NCI-H2227 (cell line): ENCODE measurements around the gene HOOK1.

Source experiments
- DNase-seq: peaks from one replicate; lab custom pipeline; 2025; ENCODE audit not compliant: unreplicated experiment; lab: John Stamatoyannopoulos, UW

Gene HOOK1

GRCh38 chr1:59814901-59815825 lies at the start of gene HOOK1:
HOOK1 (plus strand) TSS chr1:59814949; CDS start chr1:59815118, 169 bp downstream.
- DNase-seq: no peak

DNA sequence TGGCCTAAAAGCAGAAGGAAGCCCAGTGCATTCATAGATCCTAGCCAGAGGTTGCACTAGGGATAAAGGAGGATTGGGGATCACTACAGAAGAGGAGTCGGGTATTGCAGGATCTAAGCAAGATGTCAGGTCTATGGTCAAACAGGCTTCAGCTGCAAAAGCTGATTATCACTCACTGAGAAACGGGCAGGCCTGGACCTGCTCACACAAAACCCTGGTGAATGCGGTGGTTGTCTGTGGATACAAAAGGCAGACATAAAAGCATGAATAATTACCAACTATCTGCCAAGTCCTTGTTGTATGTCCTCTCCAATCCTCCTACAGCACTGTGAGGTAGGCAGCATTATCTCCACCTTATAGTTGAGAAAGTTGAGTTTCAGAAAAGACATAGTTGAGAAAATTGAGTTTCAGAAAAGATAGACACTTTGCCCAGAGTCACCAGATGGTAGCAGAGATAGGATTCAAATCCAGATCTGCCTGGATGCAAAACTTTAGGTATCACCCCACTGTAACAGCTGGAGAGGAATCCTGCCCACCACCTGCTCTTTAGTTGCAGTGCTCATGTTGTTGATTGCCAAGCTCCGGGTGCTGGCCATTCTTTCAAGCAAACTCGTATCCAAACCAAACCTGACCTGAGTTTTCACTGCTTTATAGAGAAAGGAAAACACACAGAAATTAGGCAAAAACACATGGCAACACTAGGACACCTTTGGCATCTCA lies 49.6 kb upstream of the HOOK1 start:
- peak; percentile 31 for DNase-seq

GRCh38 chr1:59766227-59766855 lies 48.4 kb upstream of the HOOK1 start:
- no peak for DNase-seq

DNA sequence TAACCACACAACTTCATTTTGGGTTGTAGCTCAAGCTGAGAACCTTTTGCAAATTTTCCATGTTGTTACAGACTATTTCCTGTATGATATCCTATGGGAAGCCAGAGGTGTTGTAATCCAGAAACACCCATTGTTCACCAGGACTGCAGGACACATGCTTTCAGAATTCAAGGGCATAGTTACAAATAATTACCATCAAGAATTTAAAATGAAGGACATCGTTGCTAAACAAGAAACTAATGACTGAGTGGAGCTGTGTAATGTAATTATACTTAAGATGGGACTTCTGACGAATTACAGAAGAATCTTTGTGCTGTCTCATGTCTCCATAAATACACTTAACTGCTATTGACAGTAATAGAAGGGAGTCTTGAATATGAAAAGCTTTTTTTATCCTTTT lies 47.6 kb upstream of the HOOK1 start:
- no peak for DNase-seq

- DNase-seq: no peak
Measured at GRCh38 chr1:59768792-59769735, 45.7 kb upstream of the HOOK1 start.

DNA sequence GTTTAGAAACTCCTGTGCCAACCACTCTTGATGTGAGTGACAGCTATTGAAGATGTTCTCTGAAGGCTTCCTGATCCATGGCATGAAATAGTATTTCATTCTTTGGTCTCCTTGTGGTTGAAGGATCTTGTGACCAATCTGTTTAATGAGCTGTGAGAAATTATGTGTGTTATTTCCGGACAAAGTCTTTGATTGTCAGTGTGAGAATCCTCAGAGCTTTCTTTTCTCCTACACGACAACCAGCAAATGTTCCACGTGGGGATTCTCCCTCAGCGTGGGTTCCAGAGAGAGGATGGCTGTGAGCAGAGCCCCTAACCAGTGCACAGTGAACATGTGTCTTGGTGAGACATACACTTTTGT lies 45.0 kb upstream of the HOOK1 start:
- DNase-seq: no peak

DNA sequence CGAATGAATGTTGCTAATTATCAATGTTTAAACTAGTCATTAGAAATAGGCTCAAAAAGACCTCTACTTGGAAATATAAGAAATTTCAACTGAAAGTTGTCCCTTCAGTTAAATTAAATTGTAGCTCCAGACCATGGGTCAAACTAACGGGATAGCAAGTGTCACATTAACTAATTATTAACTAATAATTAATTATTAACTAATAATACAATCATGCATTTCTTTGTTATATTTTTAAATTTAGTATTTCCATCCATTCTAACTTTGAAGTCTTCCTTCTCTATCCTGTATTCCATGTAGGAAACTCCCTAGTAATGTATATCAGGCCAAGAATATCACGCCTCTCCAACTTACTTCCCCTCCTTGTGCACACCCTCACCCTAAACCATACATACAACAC lies 43.4 kb upstream of the HOOK1 start:
- no peak for DNase-seq

DNA sequence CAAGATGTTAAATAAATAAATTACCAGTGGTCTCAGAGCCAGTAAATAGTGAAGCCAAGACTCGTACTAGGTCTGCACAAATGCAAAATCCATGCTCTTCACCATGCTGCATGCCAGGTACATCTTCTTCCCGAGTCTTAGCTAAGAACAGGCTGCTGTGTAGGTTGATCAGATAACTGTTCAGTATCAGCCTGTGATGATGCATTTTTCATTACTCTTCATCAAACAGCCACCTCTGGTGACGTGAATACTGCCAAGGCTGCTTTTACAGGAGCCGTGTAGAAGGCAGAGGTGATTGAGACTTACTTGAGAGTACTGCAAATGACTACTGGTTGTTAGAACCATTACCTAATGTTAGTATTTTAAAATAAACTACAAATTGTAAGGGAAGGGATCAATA lies 39.3 kb upstream of the HOOK1 start:
- DNase-seq: no peak

GRCh38 chr1:59776960-59777852 lies 37.5 kb upstream of the HOOK1 start:
- DNase-seq: no peak

GRCh38 chr1:59779949-59780348 lies 34.8 kb upstream of the HOOK1 start:
- no peak for DNase-seq

GRCh38 chr1:59788825-59789224 lies 25.9 kb upstream of the HOOK1 start:
- DNase-seq: no peak

GRCh38 chr1:59798600-59798999 lies 16.1 kb upstream of the HOOK1 start:
- DNase-seq: no peak

DNA sequence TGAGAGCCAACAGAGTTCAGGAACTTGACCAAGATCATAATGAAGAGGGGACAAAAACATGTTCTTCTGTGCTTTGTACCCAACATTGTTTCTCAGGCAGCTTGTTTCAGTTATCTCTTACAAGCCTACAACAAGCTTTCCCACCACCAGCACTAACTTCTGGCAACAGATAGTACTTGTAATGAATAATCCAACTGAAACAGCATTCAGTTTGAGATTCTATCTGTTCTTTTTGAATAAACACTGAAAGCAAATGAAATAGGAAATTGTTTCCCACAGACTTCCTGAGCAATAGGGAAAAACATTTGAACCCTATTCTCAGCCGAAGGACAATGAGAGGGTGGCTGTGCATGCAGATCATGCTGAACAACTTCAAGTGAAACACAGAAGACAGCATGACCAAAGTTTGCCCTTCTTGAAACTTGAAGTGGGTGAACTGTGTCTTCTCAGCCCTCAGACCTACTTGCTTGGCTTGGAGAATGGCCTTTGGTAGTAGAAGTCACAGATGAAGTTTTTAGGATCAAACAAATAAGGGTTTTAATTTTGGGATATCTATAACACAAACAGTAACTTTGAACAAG lies 11.2 kb upstream of the HOOK1 start:
- DNase-seq: no peak

GRCh38 chr1:59804301-59804700 lies 10.4 kb upstream of the HOOK1 start:
- no peak for DNase-seq

DNA sequence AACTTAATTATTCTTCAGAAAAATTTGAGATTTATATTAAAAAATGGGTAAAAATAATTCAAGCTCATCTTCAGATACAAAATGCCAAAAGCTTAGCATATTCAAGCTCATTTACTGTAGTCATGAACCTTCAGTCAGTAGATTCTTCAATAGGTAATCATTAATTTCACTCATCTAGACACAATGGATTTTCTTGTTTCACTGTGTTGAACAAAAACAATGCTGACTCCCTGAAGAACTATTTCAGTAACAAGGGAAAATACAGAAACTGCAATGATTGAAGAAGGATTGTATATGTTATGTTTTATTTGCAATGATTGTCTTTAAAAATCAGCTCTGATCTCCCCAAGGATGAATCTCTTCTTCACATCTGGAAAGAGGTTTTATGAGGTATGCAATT lies 9.2 kb upstream of the HOOK1 start:
- DNase-seq: no peak

DNA sequence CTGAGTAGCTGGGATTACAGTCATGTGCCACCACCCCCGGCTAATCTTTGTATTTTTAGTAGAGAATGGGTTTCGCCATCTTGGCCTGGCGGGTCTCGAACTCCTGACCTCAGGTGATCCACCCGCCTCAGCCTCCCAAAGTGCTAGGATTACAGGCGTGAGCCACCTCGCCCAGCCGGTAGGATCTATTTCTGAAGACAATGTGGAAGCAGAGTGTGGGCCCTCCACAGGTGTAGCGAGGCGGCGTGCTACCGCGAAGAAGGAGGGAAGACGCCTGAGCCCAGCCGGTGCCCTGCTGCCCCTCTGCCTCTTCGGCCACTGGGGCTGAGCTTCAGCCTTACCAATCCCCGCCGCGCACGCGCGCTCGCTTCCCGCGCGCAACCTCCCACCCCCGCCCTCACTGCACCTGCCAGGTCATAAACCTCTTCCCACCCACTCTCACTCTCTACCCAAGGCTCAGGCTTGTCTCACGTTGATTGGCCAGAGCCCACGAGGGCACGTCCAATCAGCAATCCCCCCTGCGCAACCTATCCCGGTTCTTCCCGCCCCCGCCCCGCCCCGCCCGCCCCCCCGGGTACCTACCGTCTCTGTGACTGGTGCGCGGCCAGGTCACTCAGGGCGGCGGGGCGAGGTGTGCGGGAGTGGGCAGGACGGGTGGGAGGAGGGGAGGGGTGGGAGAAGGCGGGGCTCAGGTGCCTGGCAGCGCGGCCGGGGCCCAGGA lies 409 bp upstream of the HOOK1 start:
- peak; percentile 98 for DNase-seq

- peak; percentile 10 for DNase-seq
Measured at GRCh38 chr1:59815892-59816291, 1.1 kb downstream of the HOOK1 start.

GRCh38 chr1:59816318-59816878 lies 1.6 kb downstream of the HOOK1 start:
- DNase-seq: no peak
